C4-2B (cell line): ENCODE results near the gene NAV3.
A peak's percentile ranks its signal among the peaks of the same experiment; 100 is the strongest.

Experiments
- H3K27ac ChIP-seq: fragments of 450-650 bp; 2 replicates; pipeline ENCODE4 v1.5.1; 2017
- ZFX ChIP-seq: fragments of 450-650 bp; IDR thresholded peaks from 2 replicates; pipeline ENCODE4 v1.6.1; 2017
- TF ChIP-seq, protein P1 (sequence below): fragments of 450-650 bp; conservative IDR thresholded peaks from 2 replicates; pipeline ENCODE4 v1.5.1; 2017; ENCODE audit warnings: mild to moderate bottlenecking

NAV3 gene

DNA sequence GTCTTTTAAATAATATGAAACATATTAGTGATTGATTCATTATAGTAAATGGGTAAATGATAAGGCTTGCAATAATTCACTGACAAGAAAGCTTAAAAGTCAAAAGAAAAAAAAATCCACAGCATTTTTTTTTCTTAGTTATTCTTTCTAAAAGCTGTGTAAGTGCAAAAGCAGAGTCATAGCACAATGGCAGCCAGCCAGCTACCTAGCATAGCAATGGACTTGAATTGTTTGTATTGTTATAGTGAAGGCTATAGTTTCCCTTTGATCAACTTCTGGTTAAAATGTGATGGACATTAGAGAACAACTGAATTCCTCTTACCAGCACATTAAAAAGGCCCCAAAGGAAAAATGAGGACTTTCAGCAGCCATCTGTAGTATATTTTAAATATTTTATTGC is 232.1 kb downstream of the NAV3 start:
- TF ChIP-seq ZFX = no peak
- TF ChIP-seq, protein P1, sequence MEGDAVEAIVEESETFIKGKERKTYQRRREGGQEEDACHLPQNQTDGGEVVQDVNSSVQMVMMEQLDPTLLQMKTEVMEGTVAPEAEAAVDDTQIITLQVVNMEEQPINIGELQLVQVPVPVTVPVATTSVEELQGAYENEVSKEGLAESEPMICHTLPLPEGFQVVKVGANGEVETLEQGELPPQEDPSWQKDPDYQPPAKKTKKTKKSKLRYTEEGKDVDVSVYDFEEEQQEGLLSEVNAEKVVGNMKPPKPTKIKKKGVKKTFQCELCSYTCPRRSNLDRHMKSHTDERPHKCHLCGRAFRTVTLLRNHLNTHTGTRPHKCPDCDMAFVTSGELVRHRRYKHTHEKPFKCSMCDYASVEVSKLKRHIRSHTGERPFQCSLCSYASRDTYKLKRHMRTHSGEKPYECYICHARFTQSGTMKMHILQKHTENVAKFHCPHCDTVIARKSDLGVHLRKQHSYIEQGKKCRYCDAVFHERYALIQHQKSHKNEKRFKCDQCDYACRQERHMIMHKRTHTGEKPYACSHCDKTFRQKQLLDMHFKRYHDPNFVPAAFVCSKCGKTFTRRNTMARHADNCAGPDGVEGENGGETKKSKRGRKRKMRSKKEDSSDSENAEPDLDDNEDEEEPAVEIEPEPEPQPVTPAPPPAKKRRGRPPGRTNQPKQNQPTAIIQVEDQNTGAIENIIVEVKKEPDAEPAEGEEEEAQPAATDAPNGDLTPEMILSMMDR = no peak
- no peak overlapping the region for H3K27ac ChIP-seq

DNA sequence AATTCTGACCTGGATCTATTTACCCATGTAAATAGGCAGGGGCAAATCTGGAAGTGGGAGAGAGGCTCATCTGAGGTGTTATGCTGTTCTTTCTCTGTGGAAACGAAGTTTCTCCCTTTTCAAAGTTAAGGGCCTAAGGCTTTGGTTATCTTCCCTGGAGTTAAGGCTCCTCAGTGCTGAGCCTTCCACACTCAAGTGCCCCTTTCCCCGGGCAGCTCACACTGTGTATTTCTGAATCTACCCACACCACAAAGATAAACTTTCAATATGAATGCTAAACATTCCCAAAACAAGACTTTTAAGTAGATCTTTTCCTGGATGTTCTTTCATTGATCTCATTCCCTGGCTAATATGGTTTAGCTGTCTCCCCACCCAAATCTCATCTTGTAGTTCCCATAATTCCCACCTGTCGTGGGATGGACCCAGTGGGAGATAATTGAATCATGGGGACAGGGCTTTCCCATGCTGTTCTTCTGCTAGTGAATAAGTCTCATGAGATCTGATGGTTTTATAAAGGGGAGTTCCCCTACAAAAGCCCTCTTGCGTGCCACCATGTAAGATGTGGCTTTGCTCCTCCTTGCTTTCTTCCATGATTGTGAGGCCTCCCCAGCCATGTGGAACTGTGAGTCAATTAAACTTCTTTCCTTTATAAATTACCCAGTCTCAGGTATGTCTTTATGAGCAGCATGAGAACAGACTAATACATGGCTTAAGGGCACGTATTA is 251.1 kb downstream of the NAV3 start:
- TF ChIP-seq, protein P1 = no peak
- no peak for TF ChIP-seq ZFX
- H3K27ac ChIP-seq = no peak overlapping the region

DNA sequence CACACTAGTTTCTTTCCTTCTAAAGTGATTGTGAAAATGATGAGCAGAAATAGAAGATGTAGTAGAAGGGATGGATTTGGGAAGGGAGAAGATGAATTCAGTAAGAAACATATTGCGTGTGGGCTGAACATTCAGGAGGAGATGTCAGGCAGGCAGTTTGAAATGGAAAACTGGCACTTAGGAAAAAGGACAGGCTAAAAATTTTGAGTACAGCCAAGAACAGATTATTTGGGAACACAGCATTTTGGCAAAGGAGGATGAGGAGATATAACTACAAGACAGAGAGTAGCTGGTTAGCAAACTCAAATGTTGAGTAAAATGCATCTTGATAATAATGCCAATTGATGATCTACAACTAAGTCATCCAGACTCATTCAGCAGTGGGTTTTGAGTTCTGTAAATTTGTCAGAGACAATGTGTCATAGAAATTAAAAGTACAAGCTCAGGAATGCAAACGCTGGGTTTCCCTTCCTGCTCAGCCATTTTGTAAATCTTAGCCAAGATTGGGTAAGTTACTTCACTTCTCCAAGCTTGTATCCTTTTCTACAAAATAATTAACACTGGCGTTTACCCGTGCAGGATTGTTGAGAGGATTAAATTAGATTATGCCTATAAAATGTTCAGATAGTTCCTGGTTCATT is 255.0 kb downstream of the NAV3 start:
- TF ChIP-seq, protein P1 = no peak
- no peak for TF ChIP-seq ZFX

DNA sequence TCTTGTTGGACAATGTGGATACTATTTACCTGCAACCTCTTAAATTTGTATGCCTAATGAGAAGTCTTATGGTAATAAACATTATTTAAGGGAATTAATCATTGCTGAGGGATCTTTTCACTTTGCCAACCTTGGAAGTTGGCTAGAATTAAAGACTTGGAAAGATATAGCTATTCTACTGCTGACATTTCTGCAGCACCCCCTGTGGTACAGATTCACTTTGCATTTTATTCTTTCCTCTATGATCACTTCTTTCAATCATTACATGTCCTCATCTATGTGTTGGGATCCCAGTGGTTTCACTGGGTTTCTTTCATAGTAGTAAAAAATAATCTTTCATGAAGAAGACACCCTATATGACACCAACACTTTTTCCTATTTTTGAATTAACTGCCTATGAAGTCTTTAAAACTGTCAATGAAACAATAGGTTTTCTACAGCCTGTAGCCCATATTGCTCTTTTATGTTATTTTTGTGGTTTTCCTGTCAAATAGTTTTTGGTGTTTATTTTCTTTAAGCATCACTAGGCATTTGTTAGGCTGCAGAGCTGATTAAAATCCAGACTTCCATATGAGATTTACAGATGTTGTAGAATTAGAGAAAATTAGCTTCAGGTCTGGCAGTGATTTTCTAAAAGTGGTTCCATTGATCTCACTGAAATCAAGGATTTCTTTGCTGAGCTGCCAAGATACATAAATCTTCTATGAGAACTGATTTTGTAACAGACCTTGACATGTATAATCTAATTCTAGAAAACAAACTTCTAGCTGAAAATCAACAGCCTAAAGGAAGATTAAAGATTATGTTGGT is 256.1 kb downstream of the NAV3 start:
- TF ChIP-seq, protein P1 = peak; percentile 62
- TF ChIP-seq ZFX = no peak

More for the DNA sequence above, 255.0 kb downstream of the NAV3 start:
- H3K27ac ChIP-seq = no peak overlapping the region

DNA sequence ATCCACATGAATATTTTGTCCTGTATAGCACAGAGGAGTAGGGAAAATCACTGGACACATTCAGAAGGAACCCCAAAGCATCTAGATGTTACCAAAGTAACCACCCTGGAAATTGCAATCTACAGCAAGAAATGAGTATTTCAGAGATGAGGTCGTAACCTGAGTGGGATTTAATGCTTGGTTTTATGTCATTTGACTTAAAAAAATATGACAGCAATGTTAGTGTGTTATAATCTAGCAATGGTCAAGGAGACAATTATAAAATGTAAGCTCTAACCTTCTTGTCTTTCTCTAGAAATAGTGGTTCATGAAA is 256.6 kb downstream of the NAV3 start:
- no peak overlapping the region for H3K27ac ChIP-seq
- no peak for TF ChIP-seq ZFX
- TF ChIP-seq, protein P1 = no peak

More for the DNA sequence above, 256.1 kb downstream of the NAV3 start:
- H3K27ac ChIP-seq = no peak overlapping the region

DNA sequence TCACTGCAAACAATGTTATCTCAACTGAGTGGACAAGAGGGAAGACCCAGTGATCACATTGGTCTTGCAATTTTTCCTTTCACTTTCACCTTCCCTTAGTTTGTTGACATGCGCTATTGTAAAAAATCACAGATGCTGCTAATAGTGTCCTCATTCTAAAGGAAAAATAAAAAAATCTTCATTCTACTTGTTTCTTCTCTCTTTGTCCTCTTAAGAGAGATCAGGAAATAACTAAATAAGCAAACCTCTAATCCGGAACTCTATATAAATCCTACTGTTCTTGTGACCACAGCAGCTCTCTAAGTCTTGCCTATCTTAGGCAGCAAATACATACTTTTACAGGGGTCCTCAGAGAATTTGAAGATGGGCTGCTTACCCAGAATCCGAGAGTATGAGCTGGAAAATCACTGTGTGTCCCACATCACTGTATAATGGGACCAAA is 257.7 kb downstream of the NAV3 start:
- no peak for TF ChIP-seq ZFX
- TF ChIP-seq, protein P1 = no peak
- H3K27ac ChIP-seq = no peak overlapping the region

DNA sequence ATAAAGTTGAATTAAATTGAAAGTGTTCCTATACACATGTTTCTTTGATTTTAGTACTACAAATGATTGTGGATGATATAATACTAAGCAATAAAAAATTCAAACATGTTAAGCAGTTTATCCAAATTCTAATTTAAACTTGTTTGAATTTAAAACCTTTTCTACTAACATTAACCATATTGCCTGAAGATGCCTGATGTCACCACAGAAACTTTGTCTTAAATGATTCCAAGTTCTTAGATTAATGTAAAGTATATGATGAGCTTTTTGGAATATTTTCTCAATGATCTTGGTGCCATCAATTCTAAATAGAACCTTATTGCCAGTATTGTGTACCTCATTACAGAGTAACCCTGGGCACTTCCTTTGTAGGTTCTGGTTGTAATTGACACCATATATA is 259.6 kb downstream of the NAV3 start:
- no peak overlapping the region for H3K27ac ChIP-seq
- TF ChIP-seq, protein P1 = no peak
- TF ChIP-seq ZFX = no peak
